Liver (tissue), 9 donors: ENCODE measurements around the gene EWSR1. TPM values are rescaled to one million over a fixed set of nuclear protein-coding genes. Genes with fewer than 3 reads are reported as not detected.

Source experiments
- DNase-seq: peaks from one replicate; pipeline ENCODE4 v3.0.0-alpha.2; 2017; ENCODE audit warnings: low spot score
- H3K27ac ChIP-seq, 2 donors: one replicate each; pipeline ENCODE4 v1.7.0; 2013; ENCODE audit warnings: inconsistent platforms in 2 of 2, low read length in 2 of 2, control low read depth in 1 of 2, low read depth in 1 of 2, mild to moderate bottlenecking in 1 of 2
- H3K27me3 ChIP-seq, 4 donors: one replicate each; pipeline versions ENCODE4 v1.6.1 to v1.7.0; 2013; ENCODE audit warnings: low read length in 3 of 4, inconsistent platforms in 1 of 4, mild to moderate bottlenecking in 1 of 4, moderate library complexity in 1 of 4; ENCODE audit not compliant: control insufficient read depth in 4 of 4, insufficient read depth in 4 of 4
- H3K36me3 ChIP-seq, 4 donors: one replicate each; pipeline versions ENCODE4 v1.6.1 to v1.7.0; 2013; ENCODE audit warnings: low read length in 3 of 4, mild to moderate bottlenecking in 3 of 4, low read depth in 1 of 4, moderate library complexity in 1 of 4; ENCODE audit not compliant: control insufficient read depth in 4 of 4, insufficient read depth in 3 of 4
- H3K4me1 ChIP-seq, 4 donors: one replicate each; pipeline versions ENCODE4 v1.6.1 to v1.7.0; 2013; ENCODE audit warnings: low read length in 3 of 4, mild to moderate bottlenecking in 3 of 4, moderate library complexity in 1 of 4; ENCODE audit not compliant: control insufficient read depth in 4 of 4, insufficient read depth in 4 of 4
- H3K4me3 ChIP-seq, 3 donors: one replicate each; pipeline versions ENCODE4 v1.6.1 to v1.7.0; 2013; ENCODE audit warnings: low read length in 3 of 3, control low read depth in 1 of 3, low read depth in 1 of 3, mild to moderate bottlenecking in 1 of 3
- H3K9ac ChIP-seq, 2 donors: one replicate each; pipeline ENCODE4 v1.7.0; 2013; ENCODE audit warnings: low read length in 2 of 2, mild to moderate bottlenecking in 2 of 2, moderate library complexity in 2 of 2, control low read depth in 1 of 2, low read depth in 1 of 2
- H3K9me3 ChIP-seq, 4 donors: one replicate each; pipeline versions ENCODE4 v1.6.1 to v1.7.0; 2013; ENCODE audit warnings: low read length in 3 of 4; ENCODE audit not compliant: control insufficient read depth in 4 of 4
- EGR1 ChIP-seq, 2 donors: IDR thresholded peaks; 2 replicates each; pipeline ENCODE4 v1.6.1; 2016 to 2018; ENCODE audit warnings: antibody characterized with exemption in 2 of 2, low read depth in 2 of 2
- GABPA ChIP-seq, 2 donors: IDR thresholded peaks in 1 of 2; conservative IDR thresholded peaks in 1 of 2; 2 replicates each; pipeline ENCODE4 v1.6.1; 2016; ENCODE audit warnings: antibody characterized with exemption in 2 of 2, mild to moderate bottlenecking in 1 of 2, moderate library complexity in 1 of 2
- HNF4A ChIP-seq, 2 donors: conservative IDR thresholded peaks; 2 replicates each; pipeline ENCODE4 v1.6.1; 2016; ENCODE audit warnings: antibody characterized with exemption in 2 of 2, mild to moderate bottlenecking in 2 of 2
- HNF4G ChIP-seq: IDR thresholded peaks from 2 replicates; pipeline ENCODE4 v1.6.1; 2016; ENCODE audit warnings: antibody characterized with exemption
- JUND ChIP-seq, 2 donors: IDR thresholded peaks; 2 replicates each; pipeline ENCODE4 v1.6.1; 2016; ENCODE audit warnings: antibody characterized with exemption in 2 of 2
- RXRA ChIP-seq, 2 donors: IDR thresholded peaks; 2 replicates each; pipeline ENCODE4 v1.6.1; 2017 to 2018; ENCODE audit warnings: antibody characterized with exemption in 2 of 2, mild to moderate bottlenecking in 1 of 2
- SP1 ChIP-seq: IDR thresholded peaks from 2 replicates; pipeline ENCODE4 v1.6.1; 2018; ENCODE audit warnings: antibody characterized with exemption, mild to moderate bottlenecking
- TAF1 ChIP-seq: conservative IDR thresholded peaks from 2 replicates; pipeline ENCODE4 v1.6.1; 2016; ENCODE audit warnings: antibody characterized with exemption, mild to moderate bottlenecking
- WGBS: extraction: QIAGEN DNeasy Blood & Tissue Kit; methylation state at CpG from one replicate; pipeline ENCODE4 v1.1.7; 2013; 5-methylcytosine and 5-hydroxymethylcytosine counted together
- polyA plus RNA-seq, 2 donors: library from polyadenylated mRNA; stranded (reverse) in 1 of 2; unstranded in 1 of 2; fragments of 200-250 nt in 1 of 2; fragments of >200 nt in 1 of 2; fragmentation: Nextera tagmentation in 1 of 2; extraction: Ambion mirVana in 1 of 2; gene quantifications; one replicate each; pipeline versions ENCODE4 v1.2.1 to v1.2.3, GENCODE V29; 2013 to 2015
- total RNA-seq, 2 donors: library from RNA; depleted of rRNA; stranded (reverse); fragments of >200 nt; gene quantifications; one replicate each; pipeline ENCODE4 v1.2.3, GENCODE V29; 2014
- TF ChIP-seq, protein P1 (sequence below): IDR thresholded peaks from 2 replicates; pipeline ENCODE4 v1.6.1; 2016; ENCODE audit warnings: antibody characterized with exemption, mild to moderate bottlenecking
- TF ChIP-seq, protein P2 (sequence below): IDR thresholded peaks from 2 replicates; pipeline ENCODE4 v1.6.1; 2016; ENCODE audit warnings: antibody characterized with exemption
- TF ChIP-seq, protein P3 (sequence below): IDR thresholded peaks from 2 replicates; pipeline ENCODE4 v1.6.1; 2016; ENCODE audit warnings: antibody characterized with exemption
- TF ChIP-seq, protein P4 (sequence below): IDR thresholded peaks from 2 replicates; pipeline ENCODE4 v1.6.1; 2016; ENCODE audit warnings: antibody characterized with exemption
- TF ChIP-seq, protein P5 (sequence below): fragments of 150-350 bp; IDR thresholded peaks from 2 replicates; pipeline ENCODE4 v1.5.1; 2017; ENCODE audit warnings: improper control_type of control experiment, low read depth, low read length; ENCODE audit not compliant: missing input control
- donor health status: healthy.
- donor health status: healthy.
- donor health status: healthy.
- donor health status: healthy.
- donor health status: healthy.

Gene EWSR1
- total and polyA plus RNA-seq, 4 donors, result 64.8 to 134 (median 78.3) TPM

DNA sequence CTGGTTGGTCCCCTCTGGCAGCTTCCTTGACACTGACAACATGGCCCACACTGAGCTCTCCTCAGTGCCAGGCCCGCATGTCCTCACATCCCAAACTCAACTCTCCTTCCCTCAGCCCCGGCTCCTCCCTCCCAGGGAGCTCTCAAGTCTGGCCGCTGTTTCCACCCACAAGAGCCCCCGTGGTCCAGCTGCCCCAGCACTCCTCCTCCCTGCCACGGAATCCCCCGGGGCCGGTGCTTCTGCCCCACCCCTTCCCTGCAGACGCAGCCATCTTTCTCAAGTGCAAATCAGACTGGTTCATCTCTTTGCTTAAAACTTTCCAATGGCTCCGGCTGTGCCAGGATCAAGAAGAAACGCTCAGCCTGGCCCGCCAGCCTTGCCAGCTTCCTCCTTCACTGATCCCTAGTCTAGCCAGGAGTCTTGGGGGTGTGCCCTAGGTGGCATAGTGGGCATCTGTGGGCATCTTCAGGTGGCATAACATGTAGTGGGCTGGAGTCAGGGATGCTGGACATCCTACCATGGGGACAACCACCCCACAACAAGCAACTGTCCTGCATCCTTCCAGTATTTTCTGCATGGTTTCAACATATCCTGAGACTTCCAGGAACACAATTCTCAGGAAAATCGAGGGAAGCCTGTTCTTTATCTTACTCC lies 69.7 kb downstream of the EWSR1 start:
- Histone ChIP-seq H3K9ac (no peak overlapping the region), H3K27ac (peak overlapping the region; percentile 84 to 94), H3K9me3 (no peaks in the 10 kb centered on the region), H3K36me3 (peaks cover 12 to 40% (median 19%) of the 10 kb centered on the region in 4 donors), H3K27me3 (no peaks in the 10 kb centered on the region), H3K4me1 (peaks cover 5 to 45% (median 37%) of the 10 kb centered on the region in 4 donors), H3K4me3 (no peak overlapping the region)
- 91% methylated on average over 12 of the region's 12 CpGs for WGBS
- TF ChIP-seq JUND (IDR thresholded peaks at IDR 0.05) (no peak), TAF1 (no peak), HNF4A (conservative IDR thresholded peaks at IDR 0.05) (no peak), EGR1 (IDR thresholded peaks at IDR 0.05; ENCODE audit: low read depth in 2 of 2) (no peak)
- TF ChIP-seq, protein P1, sequence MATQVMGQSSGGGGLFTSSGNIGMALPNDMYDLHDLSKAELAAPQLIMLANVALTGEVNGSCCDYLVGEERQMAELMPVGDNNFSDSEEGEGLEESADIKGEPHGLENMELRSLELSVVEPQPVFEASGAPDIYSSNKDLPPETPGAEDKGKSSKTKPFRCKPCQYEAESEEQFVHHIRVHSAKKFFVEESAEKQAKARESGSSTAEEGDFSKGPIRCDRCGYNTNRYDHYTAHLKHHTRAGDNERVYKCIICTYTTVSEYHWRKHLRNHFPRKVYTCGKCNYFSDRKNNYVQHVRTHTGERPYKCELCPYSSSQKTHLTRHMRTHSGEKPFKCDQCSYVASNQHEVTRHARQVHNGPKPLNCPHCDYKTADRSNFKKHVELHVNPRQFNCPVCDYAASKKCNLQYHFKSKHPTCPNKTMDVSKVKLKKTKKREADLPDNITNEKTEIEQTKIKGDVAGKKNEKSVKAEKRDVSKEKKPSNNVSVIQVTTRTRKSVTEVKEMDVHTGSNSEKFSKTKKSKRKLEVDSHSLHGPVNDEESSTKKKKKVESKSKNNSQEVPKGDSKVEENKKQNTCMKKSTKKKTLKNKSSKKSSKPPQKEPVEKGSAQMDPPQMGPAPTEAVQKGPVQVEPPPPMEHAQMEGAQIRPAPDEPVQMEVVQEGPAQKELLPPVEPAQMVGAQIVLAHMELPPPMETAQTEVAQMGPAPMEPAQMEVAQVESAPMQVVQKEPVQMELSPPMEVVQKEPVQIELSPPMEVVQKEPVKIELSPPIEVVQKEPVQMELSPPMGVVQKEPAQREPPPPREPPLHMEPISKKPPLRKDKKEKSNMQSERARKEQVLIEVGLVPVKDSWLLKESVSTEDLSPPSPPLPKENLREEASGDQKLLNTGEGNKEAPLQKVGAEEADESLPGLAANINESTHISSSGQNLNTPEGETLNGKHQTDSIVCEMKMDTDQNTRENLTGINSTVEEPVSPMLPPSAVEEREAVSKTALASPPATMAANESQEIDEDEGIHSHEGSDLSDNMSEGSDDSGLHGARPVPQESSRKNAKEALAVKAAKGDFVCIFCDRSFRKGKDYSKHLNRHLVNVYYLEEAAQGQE, result no peak
- TF ChIP-seq, protein P2, sequence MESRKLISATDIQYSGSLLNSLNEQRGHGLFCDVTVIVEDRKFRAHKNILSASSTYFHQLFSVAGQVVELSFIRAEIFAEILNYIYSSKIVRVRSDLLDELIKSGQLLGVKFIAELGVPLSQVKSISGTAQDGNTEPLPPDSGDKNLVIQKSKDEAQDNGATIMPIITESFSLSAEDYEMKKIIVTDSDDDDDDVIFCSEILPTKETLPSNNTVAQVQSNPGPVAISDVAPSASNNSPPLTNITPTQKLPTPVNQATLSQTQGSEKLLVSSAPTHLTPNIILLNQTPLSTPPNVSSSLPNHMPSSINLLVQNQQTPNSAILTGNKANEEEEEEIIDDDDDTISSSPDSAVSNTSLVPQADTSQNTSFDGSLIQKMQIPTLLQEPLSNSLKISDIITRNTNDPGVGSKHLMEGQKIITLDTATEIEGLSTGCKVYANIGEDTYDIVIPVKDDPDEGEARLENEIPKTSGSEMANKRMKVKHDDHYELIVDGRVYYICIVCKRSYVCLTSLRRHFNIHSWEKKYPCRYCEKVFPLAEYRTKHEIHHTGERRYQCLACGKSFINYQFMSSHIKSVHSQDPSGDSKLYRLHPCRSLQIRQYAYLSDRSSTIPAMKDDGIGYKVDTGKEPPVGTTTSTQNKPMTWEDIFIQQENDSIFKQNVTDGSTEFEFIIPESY, result no peak
- TF ChIP-seq, protein P3, sequence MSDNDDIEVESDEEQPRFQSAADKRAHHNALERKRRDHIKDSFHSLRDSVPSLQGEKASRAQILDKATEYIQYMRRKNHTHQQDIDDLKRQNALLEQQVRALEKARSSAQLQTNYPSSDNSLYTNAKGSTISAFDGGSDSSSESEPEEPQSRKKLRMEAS, result no peak
- TF ChIP-seq, protein P4, sequence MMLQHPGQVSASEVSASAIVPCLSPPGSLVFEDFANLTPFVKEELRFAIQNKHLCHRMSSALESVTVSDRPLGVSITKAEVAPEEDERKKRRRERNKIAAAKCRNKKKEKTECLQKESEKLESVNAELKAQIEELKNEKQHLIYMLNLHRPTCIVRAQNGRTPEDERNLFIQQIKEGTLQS, result no peak
- no peak for DNase-seq

DNA sequence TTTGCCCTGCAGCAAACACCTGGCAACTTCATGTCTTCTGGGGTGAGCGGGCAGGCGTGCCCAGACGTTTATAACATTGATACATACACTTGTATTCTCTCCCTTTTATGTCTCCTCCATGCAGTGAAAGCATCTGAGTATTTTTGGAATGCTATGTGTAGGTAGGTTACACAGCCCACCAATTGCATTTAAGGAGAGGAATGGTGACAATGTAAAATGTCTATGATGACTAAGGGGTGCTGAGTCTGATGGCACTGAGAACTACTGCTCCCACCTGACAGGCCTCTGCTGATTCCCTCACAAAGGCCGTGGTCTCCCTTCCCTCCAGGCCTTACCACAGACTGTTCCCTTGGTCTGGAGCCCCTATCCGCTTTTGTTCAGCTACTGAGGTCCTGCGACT lies 70.3 kb downstream of the EWSR1 start:
- 87% methylated on average over 6 of the region's 6 CpGs for WGBS
- Histone ChIP-seq H3K9me3 (no peaks in the 10 kb centered on the region), H3K4me1 (peaks cover 5 to 45% (median 37%) of the 10 kb centered on the region in 4 donors), H3K4me3 (no peak overlapping the region), H3K27me3 (no peaks in the 10 kb centered on the region), H3K27ac (no peak overlapping the region), H3K9ac (no peak overlapping the region), H3K36me3 (peaks cover 12 to 41% (median 19%) of the 10 kb centered on the region in 4 donors)
- TF ChIP-seq GABPA (IDR thresholded peaks at IDR 0.05 in 1 of 2, conservative IDR thresholded peaks at IDR 0.05 in 1 of 2) (no peak), HNF4A (conservative IDR thresholded peaks at IDR 0.05) (no peak), RXRA (IDR thresholded peaks at IDR 0.05) (no peak), SP1 (no peak), HNF4G (no peak)
- TF ChIP-seq, protein P4, result no peak
- TF ChIP-seq, protein P5, sequence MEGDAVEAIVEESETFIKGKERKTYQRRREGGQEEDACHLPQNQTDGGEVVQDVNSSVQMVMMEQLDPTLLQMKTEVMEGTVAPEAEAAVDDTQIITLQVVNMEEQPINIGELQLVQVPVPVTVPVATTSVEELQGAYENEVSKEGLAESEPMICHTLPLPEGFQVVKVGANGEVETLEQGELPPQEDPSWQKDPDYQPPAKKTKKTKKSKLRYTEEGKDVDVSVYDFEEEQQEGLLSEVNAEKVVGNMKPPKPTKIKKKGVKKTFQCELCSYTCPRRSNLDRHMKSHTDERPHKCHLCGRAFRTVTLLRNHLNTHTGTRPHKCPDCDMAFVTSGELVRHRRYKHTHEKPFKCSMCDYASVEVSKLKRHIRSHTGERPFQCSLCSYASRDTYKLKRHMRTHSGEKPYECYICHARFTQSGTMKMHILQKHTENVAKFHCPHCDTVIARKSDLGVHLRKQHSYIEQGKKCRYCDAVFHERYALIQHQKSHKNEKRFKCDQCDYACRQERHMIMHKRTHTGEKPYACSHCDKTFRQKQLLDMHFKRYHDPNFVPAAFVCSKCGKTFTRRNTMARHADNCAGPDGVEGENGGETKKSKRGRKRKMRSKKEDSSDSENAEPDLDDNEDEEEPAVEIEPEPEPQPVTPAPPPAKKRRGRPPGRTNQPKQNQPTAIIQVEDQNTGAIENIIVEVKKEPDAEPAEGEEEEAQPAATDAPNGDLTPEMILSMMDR, result no peak
- TF ChIP-seq, protein P2, result no peak
- no peak for DNase-seq
